Measurements from ENCODE around the gene FAM124A. TPM values are rescaled to one million over a fixed set of nuclear protein-coding genes. Genes with fewer than 3 reads are reported as not detected.

Gene FAM124A
- total RNA-seq, 1 donor from 2014 or later: 0.60 TPM

Other genes with a start within 250 kb of the FAM124A start
- not detected in 2 replicates for gene C13orf42, start 111.1 kb upstream of the FAM124A start, total RNA-seq
- gene SERPINE3, start 117.3 kb downstream of the FAM124A start, total RNA-seq: not detected in 2 replicates
- 41.7 and 59.2 TPM in 2 replicates for gene INTS6, start 230.6 kb downstream of the FAM124A start, total RNA-seq

Data from renal cortical epithelial cell (primary cell).